GM12864 (cell line): ENCODE results near the gene ING5.

Source experiments
- DNase-seq: peaks from one replicate; pipeline ENCODE4 v3.0.0-alpha.2; 2011; ENCODE audit warnings: low read depth
- H3K4me3 ChIP-seq: 2 replicates; pipeline ENCODE4 v1.5.1; 2011; ENCODE audit warnings: mild to moderate bottlenecking, low read depth, low read length, control low read depth
- CTCF ChIP-seq: IDR thresholded peaks from 2 replicates; pipeline ENCODE4 v1.5.1; 2011; ENCODE audit warnings: low read depth, mild to moderate bottlenecking, moderate library complexity, low read length, control low read depth, inconsistent platforms; ENCODE audit errors: missing control alignments

The ING5 gene

GRCh38 chr2:241706537-241706936 is 4.7 kb downstream of the ING5 start:
- no peak for DNase-seq
- H3K4me3 ChIP-seq, result no peak overlapping the region
- TF ChIP-seq CTCF, result no peak

DNA sequence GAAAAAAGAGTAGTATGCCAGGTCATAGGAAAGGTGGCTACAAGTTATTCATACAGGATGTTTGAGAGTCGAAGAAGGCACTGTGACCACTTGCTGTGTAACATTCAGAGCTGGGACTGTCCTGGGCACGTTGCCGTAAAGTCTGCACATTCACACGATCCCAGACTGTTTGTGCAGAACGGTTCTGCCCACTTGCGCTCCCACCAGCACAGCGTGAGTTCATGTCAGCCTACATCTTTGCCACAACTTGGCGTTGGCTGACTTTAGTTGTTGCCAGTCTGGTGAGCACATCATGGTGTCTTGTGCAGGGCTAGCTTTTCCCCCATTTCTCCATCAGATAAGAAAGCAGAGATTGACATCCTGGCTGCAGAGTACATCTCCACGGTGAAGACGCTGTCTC is 7.0 kb downstream of the ING5 start:
- DNase-seq, result no peak
- no peak for TF ChIP-seq CTCF
- H3K4me3 ChIP-seq, result no peak overlapping the region

- TF ChIP-seq CTCF, result no peak
- no peak for DNase-seq
- H3K4me3 ChIP-seq, result no peak overlapping the region
These were observed 17.3 kb downstream of the ING5 start for GRCh38 chr2:241719093-241719492.

DNA sequence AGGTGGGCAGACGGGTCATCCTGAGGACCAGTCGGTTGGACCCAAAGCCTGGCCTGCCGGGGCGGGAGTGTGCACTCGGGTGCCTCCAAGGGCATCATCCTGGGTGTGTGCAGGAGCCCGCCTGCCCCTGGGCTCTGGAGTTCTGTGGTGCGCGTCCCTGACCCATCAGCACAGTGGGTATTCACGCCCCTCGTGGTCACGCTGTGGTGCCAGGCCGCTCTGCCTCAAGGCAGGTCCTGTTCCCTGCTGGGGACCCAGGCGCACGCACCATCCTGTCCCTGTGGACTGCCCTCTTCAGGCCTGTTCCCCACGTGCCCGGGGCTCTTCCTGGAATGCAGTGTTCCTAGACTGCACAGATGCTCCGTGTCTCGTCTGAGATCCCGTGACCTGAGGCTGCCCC is 18.3 kb downstream of the ING5 start:
- no peak overlapping the region for H3K4me3 ChIP-seq
- no peak for DNase-seq
- no peak for TF ChIP-seq CTCF

GRCh38 chr2:241720560-241720959 is 18.7 kb downstream of the ING5 start:
- H3K4me3 ChIP-seq, result no peak overlapping the region
- DNase-seq, result no peak
- no peak for TF ChIP-seq CTCF

- DNase-seq, result no peak
- no peak for TF ChIP-seq CTCF
- H3K4me3 ChIP-seq, result no peak overlapping the region
These were observed 20.0 kb downstream of the ING5 start for GRCh38 chr2:241721852-241722251.

GRCh38 chr2:241722896-241723454 is 21.1 kb downstream of the ING5 start:
- H3K4me3 ChIP-seq, result no peak overlapping the region
- TF ChIP-seq CTCF, result no peak
- no peak for DNase-seq
